ENCODE measurements around the gene MOB3A.

MOB3A gene

DNA sequence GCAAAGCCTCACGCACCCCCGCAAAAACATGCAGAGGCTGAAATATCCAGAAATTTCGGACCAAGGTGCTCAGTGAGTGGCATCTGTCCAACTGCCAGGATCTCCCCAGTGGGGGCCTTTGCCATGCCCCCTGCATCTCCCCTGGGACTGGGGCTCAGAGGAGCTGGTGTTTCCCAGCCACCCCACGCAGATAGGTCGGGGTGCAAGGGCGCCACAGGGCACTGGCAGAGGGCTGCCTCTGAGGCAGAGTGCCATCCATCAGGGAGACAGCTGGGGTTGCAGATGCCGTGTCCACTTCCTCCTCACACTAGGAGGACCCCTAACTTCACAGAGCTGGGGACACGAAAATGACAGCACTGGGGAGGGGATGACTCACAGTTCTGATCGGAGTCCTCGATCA is 26.9 kb upstream of the MOB3A start:
- DNase-seq, result no peak

DNA sequence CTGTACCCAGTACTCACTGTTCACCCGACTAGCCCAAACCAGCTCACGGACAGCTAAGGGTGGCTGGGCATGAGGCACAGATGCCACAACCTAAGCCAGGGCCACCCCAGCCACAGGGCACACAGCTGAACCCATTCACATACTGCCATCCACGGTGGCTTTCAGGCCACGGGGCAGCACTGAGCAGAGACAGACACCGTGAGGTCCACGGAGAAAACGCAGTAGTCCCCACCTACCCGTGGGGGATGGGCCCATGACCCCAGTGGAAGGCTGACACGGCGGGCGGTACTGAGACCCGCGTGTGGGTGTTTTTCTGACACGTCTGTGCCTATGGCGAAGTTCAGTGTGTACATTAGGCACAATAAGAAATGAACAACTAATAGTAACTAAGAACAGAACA is 26.1 kb upstream of the MOB3A start:
- no peak for DNase-seq

- no peak for DNase-seq
Measured at GRCh38 chr19:2121416-2122051, 25.4 kb upstream of the MOB3A start.

- DNase-seq, result no peak
Measured at GRCh38 chr19:2120821-2121220, 24.7 kb upstream of the MOB3A start.

DNA sequence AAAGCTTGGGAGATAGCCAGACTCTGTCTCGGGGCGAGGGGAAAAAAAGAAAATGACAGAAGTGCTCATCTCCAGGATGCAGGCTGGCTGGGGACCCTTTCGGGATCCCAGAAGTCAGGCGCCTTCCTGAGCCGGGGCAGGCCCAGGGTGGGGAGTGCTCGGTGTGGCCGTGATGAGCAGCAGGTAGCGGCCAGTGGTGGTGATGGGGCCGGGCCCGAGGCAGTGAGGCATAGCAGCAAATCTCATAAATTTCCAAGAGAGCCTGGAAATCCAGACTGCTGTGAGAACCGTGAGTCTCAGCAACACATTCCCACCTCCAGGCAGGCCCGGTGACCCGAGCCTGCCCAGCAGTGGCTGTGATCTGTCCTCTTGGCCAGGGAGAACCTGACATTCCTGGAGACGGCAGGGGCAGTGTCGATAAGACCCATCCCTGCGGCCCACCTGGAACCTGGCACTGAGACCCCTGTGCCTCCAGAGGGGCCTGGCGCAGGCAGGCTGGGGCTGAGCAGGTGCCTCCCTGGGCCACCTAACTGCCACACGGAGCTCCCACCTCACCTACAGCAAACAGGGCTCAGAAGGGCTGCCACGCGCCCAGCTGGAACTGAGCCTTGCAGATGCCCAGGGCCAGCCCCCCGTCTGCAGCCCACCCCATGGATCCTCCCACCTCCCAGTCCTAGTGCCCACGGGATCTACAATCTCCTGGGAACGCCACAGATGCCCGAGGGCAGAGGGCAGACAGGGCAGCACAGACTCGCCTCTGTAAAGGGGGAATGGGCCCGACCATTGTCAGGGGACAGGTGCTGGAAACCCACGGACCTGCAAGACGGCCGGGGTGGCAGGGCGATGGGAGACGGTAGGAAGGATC is 24.0 kb upstream of the MOB3A start:
- no peak for DNase-seq

GRCh38 chr19:2118438-2118837 is 22.3 kb upstream of the MOB3A start:
- DNase-seq, result no peak

GRCh38 chr19:2117215-2117960 is 21.3 kb upstream of the MOB3A start:
- DNase-seq, result no peak

DNA sequence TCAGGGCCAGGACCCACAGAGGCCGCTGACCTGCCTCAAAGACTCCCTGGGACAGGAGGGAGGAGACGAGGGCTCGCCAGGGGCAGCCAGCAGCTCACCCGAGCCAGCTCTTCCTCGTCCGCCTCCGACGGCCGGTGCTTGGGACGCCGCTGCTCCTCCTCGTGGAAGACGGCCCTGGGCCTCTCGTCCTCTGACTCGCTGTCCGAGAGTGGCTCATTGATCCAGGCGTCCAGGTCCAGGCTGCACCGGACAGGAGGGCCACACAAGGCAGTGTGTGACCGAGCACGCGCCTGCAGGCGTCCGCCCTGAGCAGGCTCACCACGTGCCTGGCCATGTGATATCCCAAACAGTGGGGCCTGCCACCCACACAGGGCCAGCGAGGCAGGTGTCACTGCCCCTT is 20.4 kb upstream of the MOB3A start:
- DNase-seq, result no peak

- no peak for DNase-seq
Measured at GRCh38 chr19:2115911-2116426, 19.8 kb upstream of the MOB3A start.

GRCh38 chr19:2115324-2115723 is 19.2 kb upstream of the MOB3A start:
- no peak for DNase-seq

DNA sequence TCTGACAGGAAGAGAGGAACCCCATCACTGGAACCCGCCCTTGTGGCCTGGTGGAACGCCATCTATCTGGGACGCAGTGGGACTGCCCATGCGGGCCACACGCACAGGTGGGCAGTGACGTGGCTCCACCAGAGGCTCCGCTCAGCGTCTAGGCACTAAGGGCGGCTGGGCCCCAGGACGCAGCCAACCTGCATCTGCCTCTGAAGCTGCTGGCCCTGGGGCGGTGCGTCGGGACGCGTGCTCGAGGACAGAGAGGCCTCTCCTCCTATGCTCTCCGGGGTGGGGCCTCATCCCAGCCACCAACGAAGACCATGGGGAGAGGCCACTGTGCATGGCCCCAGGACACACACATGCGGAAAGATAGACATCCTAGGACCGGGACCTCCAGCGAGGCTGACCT is 18.7 kb upstream of the MOB3A start:
- DNase-seq, result no peak

DNA sequence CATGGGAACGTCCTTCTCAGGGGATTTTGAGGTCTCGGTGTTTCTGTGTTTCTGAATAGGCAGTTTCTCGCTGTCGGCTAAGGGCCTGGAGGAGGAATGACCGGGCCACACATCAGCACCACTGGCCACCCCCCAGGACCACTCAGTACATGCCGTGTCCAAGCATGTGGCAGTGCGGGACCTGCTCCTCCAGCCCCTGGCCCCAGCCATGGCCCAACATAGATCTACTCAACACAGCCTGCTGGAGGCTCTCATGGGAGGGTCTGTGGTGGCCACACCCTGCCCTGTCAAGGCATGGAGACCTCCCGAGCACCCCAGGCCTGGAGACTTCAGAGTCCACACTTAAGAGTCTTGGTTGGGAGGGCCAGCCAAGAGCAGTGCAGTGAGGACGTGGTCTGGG is 18.1 kb upstream of the MOB3A start:
- DNase-seq, result no peak

DNA sequence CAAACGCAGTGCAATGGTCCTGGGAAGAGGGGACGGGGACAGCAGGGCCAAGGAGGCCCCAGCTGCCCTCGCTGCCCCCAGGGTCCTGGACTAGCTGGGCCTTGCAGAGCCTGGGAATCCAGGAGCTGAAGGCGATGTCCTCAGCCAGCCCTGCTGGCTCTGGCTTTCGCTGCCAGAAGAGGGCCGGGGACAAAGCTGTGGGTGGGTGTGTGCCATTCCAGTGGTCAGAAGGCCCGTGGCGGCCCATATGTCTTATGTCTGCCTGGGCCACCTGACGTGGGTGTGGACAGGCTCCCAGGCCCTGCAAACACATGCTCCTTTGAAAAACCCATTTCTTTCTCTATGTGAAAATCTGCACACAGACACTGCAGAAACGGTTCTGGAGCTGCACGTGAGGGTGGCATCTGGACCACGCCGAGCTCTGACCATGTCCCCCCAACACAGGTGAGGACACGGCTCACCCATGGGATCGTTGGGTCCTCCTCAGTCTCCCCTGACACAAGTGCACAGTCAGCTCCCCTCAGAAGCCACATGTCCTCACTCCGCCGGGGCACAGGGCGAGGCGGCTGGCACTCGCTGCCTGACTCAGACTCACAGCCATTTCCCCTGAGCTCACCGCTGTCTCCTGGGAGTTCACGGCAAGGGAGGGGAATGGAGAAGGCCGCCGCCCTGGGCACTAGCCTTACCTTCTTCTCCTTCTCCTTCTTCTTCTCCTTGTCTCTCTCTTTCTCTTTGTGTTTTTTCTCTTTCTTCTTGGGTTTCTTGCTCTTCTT is 17.5 kb upstream of the MOB3A start:
- DNase-seq, result no peak

DNA sequence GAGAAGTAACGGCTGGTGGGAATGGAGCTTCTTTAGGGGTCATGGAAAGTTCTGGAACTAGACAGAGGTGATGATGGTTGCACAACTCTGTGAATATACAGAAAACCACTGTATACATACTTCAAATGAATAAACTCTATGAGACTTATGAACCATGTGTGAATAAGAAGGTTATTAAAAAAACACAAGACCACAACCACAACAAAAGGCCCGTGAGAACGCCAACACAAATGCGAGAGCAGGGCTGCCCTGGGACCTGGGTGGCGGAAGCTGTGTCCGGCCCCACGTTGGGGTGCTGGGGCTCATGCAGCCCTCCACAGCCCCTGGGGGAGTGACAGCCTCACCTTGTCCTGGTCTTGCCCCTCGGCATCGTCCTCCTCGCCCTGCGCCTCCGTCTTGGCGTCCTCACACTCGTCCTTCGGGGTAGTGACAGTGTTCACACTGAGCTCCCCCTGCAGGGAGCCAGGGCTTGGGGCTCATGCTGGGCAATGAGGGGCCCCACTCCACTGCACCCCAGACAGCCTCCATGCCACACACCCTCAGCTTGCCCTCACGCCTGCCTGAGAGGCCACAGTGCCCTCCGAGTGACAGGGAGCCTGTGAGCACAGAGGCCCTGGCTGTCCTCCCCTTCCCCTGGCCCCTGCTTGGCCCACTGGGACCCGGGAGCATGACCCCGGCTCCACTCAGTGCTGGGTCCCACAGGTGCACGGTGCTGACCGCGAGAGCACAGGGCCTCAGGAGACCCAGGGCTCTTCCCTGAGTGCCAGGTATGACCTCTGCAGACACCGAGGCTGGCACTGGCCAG is 16.6 kb upstream of the MOB3A start:
- DNase-seq, result no peak

- no peak for DNase-seq
Measured at GRCh38 chr19:2111886-2112285, 15.8 kb upstream of the MOB3A start.

DNA sequence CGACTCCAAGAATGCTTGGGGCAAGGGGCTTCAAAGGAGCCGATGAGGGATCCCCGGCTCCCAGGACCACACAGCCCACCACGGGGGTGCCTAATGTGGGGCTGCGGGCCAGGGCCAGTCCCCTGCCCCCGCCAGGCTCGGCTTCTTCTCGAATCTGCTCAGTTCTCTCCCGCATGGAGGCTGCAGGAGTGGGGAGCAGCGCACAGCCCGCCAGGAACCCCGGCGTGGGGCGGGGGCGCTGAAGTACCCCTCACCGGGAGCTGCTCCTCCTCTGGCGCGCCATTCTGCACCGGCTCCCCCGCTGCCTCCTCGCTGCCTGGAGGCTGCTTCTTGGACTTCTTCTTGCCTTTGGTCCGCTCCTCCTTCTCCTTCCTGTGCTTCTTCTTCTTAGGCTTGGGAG is 15.3 kb upstream of the MOB3A start:
- no peak for DNase-seq

DNA sequence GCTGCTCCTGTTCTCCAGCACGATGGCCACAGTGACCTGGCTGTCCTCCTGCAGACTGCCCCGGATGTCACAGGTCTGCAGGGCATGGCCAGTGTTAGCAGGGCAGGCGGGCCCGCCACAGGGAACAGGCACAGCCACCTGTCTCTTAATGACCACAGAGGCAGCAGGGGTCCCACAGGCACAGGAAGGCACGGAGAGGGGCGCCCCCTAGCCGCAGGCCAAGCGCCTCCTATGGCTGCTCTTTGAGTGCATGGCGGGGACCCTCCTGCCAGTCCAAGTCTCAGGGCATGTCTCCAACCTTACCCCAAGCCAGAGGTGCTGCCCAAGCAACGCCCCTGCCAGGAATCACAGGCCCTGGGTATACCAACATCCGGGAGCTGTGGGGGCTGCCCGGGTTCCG is 14.7 kb upstream of the MOB3A start:
- DNase-seq, result no peak

- DNase-seq, result no peak
Measured at GRCh38 chr19:2109046-2109864, 13.1 kb upstream of the MOB3A start.

DNA sequence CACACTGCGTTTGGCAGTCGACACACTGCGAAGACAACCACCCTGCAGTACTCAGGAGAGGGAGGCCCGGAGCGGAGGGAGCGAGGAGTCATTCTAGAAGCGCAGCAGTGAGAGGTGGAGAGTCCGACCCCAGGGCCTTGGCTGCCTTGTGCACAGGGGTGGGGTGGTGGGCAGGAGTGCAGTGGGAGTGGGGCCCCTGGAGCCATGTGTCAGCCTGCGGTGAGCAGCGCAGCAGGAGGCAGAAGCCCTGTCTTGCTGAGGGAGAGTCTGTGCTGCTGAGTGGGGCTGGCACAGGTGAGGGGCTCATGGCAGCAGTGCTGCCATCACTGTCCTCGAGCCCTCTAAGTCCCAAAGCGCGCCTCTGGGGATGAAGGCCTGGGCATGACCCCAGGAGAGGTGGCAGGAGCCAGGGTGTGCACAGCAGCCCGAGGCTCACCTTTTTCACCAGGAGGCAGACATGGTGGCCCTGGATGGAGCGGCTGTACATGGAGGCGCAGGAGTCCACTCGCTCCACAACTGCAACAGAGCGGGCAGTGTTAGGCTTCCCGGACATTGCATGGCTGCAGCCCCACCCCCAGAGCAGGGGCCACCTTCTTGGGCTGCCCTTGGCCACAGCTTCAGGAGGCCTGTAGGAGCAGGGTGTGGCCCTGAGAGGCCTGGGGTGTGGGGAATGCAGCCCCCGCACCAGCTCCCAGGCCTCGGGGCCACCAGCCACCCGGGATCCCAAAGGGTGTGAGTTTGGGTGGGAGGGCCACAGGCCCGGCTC is 12.3 kb upstream of the MOB3A start:
- DNase-seq, result no peak

GRCh38 chr19:2103045-2103707 is 7.0 kb upstream of the MOB3A start:
- no peak for DNase-seq
